ENCODE results near the gene SLC12A5. TPM values are rescaled to one million over a fixed set of nuclear protein-coding genes. Genes with fewer than 3 reads are reported as not detected.

SLC12A5 gene
- total and polyA plus RNA-seq, 2 of the 4 experiments (the other 2 are of a cell fraction), result 2.2 TPM; not detected in 1

DNA sequence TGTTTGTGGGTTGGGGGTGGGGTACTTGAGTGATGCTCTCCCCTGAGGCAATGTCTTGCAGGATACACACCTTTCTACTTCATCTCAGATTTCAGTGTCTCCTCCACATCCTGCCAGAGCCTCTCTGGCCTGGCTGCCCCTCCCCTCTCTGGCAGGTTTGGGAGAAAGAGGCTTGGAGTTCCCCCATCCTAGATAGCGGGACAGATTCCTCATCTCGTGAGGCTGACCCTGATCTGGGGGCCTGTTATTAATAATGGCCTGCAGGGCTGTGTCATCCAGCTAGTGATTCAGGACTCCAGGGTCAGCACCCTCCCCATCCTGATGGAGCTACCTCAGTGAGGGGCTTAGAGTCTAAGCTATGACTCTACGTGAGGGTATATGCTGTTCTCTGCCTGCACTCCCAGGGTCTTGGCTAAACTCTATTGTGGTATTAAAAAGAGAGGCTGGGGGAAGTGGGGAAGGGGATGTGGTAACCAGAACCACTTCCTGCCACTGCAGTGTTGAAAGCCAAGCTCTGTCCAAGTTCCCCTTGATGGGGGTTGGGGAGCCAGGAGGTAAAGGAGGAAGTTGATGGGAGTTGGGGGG lies 24.0 kb upstream of the SLC12A5 start:
- Histone ChIP-seq H3K27me3 (ENCODE audit: control insufficient read depth, insufficient read depth, low read length) (peaks cover 64% of the 10 kb centered on the region), H3K4me2 (ENCODE audit: low read depth, low read length) (no peak overlapping the region), H3K4me1 (ENCODE audit: control insufficient read depth, insufficient read depth, low read length) (no peaks in the 10 kb centered on the region), H3K36me3 (ENCODE audit: control insufficient read depth, insufficient read depth, low read length) (no peaks in the 10 kb centered on the region), H2BK5ac (ENCODE audit: low read depth, low read length, poor library complexity, severe bottlenecking) (no peak overlapping the region), H2AK9ac (replicated peaks; ENCODE audit: low read depth, low read length, poor library complexity) (no peak overlapping the region), H3K9me1 (ENCODE audit: insufficient read depth, low read length) (no peaks in the 10 kb centered on the region), H2AK5ac (ENCODE audit: low read depth, low read length) (no peak overlapping the region), H3K4me3 (ENCODE audit: insufficient read depth, low read depth, low read length) (no peak overlapping the region), H4K20me1 (ENCODE audit: insufficient read depth, low read length) (no peaks in the 10 kb centered on the region; the same call in 1 of the 2 replicates), H2BK120ac (ENCODE audit: low read depth, low read length) (no peak overlapping the region), H3K4ac (ENCODE audit: low read depth, low read length) (no peak overlapping the region), H2BK20ac (ENCODE audit: low read depth, low read length) (no peak overlapping the region), H4K91ac (ENCODE audit: insufficient read depth, low read depth, low read length) (no peak overlapping the region), H2BK15ac (ENCODE audit: low read depth, low read length) (no peak overlapping the region), H3K9me3 (ENCODE audit: control insufficient read depth, insufficient read depth, low read length) (no peaks in the 10 kb centered on the region), H4K5ac (ENCODE audit: low read depth, low read length) (no peak overlapping the region), H2AFZ (replicated peaks; ENCODE audit: low read length, poor library complexity) (no peak overlapping the region), H3K9ac (ENCODE audit: low read depth, low read length) (no peak overlapping the region), H3K27ac (ENCODE audit: insufficient read depth, low read length) (no peak overlapping the region), H3K14ac (replicated peaks; ENCODE audit: low read depth, low read length) (no peak overlapping the region), H4K8ac (ENCODE audit: low read depth in 2 of 2, low read length in 2 of 2) (no peak overlapping the region), H3K56ac (ENCODE audit: extremely low read depth, insufficient read depth, low read length) (no peak overlapping the region), H3K23ac (ENCODE audit: low read depth, low read length) (no peak overlapping the region), H3K79me1 (ENCODE audit: low read depth in 1 of 2, low read length in 2 of 2) (no peaks in the 10 kb centered on the region), H3K18ac (ENCODE audit: low read depth, low read length) (no peak overlapping the region)
- DNase-seq (no peak), ATAC-seq (ENCODE audit: low read depth) (no peak)
- dilution Hi-C loops (cut with HindIII; ENCODE audit: low sequenced_read_pairs, unreplicated experiment) (no loop called here), intact Hi-C loops (cut with micrococcal nuclease) (no loop called here), in situ Hi-C loops (cut with MboI; ENCODE audit: low sequenced_read_pairs) (no loop called here)
- BruUV-seq (replicated peaks), result no TSS peak
- ChIA-PET CTCF (interaction anchor here (0.5 to 1.2 kb wide), 3 partner anchors 9 to 35 kb away, joined by 3 to 5 read pairs (median 3); no protein-coding TSS in a partner anchor), POLR2A (ENCODE audit: unreplicated experiment) (no interaction called here)
- 0% methylated on average over 1 of the region's 3 CpGs; no CpG with 5 or more reads in 1 of the 2 experiments for WGBS, 2 experiments (ENCODE audit: extremely low coverage in 2 of 2, insufficient read length in 1 of 2)
- no peak for TF ChIP-seq BHLHE40 (IDR thresholded peaks at IDR 0.05; ENCODE audit: low read depth, low read length)
- no peak for TF ChIP-seq MAFK (IDR thresholded peaks at IDR 0.05; ENCODE audit: low read depth, low read length)
- TF ChIP-seq CHD1 (IDR thresholded peaks at IDR 0.05; ENCODE audit: low read depth, low read length), result no peak
- no peak for TF ChIP-seq POLR2A (IDR thresholded peaks at IDR 0.05; ENCODE audit: low read depth, low read length)
- no peak for TF ChIP-seq SMC3 (IDR thresholded peaks at IDR 0.05; ENCODE audit: low read depth, low read length)
- TF ChIP-seq, protein P1, sequence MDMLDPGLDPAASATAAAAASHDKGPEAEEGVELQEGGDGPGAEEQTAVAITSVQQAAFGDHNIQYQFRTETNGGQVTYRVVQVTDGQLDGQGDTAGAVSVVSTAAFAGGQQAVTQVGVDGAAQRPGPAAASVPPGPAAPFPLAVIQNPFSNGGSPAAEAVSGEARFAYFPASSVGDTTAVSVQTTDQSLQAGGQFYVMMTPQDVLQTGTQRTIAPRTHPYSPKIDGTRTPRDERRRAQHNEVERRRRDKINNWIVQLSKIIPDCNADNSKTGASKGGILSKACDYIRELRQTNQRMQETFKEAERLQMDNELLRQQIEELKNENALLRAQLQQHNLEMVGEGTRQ (IDR thresholded peaks at IDR 0.05; ENCODE audit: low read depth, low read length), result no peak
- TF ChIP-seq RAD21 (IDR thresholded peaks at IDR 0.05; ENCODE audit: low read length), result no peak
- TF ChIP-seq, protein P2, sequence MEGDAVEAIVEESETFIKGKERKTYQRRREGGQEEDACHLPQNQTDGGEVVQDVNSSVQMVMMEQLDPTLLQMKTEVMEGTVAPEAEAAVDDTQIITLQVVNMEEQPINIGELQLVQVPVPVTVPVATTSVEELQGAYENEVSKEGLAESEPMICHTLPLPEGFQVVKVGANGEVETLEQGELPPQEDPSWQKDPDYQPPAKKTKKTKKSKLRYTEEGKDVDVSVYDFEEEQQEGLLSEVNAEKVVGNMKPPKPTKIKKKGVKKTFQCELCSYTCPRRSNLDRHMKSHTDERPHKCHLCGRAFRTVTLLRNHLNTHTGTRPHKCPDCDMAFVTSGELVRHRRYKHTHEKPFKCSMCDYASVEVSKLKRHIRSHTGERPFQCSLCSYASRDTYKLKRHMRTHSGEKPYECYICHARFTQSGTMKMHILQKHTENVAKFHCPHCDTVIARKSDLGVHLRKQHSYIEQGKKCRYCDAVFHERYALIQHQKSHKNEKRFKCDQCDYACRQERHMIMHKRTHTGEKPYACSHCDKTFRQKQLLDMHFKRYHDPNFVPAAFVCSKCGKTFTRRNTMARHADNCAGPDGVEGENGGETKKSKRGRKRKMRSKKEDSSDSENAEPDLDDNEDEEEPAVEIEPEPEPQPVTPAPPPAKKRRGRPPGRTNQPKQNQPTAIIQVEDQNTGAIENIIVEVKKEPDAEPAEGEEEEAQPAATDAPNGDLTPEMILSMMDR (conservative IDR thresholded peaks at IDR 0.05; ENCODE audit: low read depth, low read length), result no peak
- TF ChIP-seq NFE2L2 (IDR thresholded peaks at IDR 0.05; ENCODE audit: low read depth, low read length), result no peak
- TF ChIP-seq MXI1 (IDR thresholded peaks at IDR 0.05; ENCODE audit: borderline replicate concordance, low read depth, low read length), result no peak
- TF ChIP-seq, protein P3, sequence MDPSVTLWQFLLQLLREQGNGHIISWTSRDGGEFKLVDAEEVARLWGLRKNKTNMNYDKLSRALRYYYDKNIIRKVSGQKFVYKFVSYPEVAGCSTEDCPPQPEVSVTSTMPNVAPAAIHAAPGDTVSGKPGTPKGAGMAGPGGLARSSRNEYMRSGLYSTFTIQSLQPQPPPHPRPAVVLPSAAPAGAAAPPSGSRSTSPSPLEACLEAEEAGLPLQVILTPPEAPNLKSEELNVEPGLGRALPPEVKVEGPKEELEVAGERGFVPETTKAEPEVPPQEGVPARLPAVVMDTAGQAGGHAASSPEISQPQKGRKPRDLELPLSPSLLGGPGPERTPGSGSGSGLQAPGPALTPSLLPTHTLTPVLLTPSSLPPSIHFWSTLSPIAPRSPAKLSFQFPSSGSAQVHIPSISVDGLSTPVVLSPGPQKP (IDR thresholded peaks at IDR 0.05; ENCODE audit: borderline replicate concordance, low read depth, low read length), result no peak
- no peak for TF ChIP-seq RCOR1 (IDR thresholded peaks at IDR 0.05; ENCODE audit: insufficient replicate concordance, low read length)
- TF ChIP-seq FOS (IDR thresholded peaks at IDR 0.05; ENCODE audit: low read depth, low read length), result no peak
- TF ChIP-seq MAZ (IDR thresholded peaks at IDR 0.05; ENCODE audit: borderline replicate concordance, low read depth, low read length), result no peak
- no peak for TF ChIP-seq CEBPB (IDR thresholded peaks at IDR 0.05; ENCODE audit: low read depth, low read length)
- no peak for TF ChIP-seq RFX5 (IDR thresholded peaks at IDR 0.05; ENCODE audit: low read depth, low read length)
